IMR-90 (cell line): Measurements from ENCODE around the gene MTHFD2. TPM values are rescaled to one million over a fixed set of nuclear protein-coding genes. Genes with fewer than 3 reads are reported as not detected.

Experiments
- ATAC-seq: fragments of 200-7000 bp; cut with Tn5 transposase; 2 replicates; pipeline ENCODE4 v1.9.1; 2020; ENCODE audit warnings: low read depth, mild to moderate bottlenecking, moderate library complexity
- BruUV-seq: library from RNA; stranded (reverse); fragments of 400-500 nt; replicated peaks from 2 replicates; lab custom pipeline; 2021; lab: Mats Ljungman, UMichigan
- CTCF ChIA-PET: fragments of 300-600 bp; formaldehyde crosslinking; extraction: SDS; loops from one replicate; lab custom pipeline; 2021; ENCODE audit warnings: antibody characterized with exemption; lab: Yijun Ruan, JAX
- POLR2A ChIA-PET: fragments of 300-600 bp; sonication (Branson Sonifier 250); formaldehyde crosslinking; loops from one replicate; lab custom pipeline; 2022; ENCODE audit warnings: antibody characterized with exemption; ENCODE audit not compliant: unreplicated experiment; lab: Charles Lee
- DNase-seq: peaks from one replicate; pipeline ENCODE4 v3.0.0; 2013
- H2AFZ ChIP-seq: replicated peaks from 2 replicates; pipeline ENCODE3; 2013; ENCODE audit warnings: low read length, mild to moderate bottlenecking; ENCODE audit not compliant: poor library complexity
- H2AK5ac ChIP-seq: 2 replicates; pipeline ENCODE4 v1.6.1; 2013; ENCODE audit warnings: low read depth, low read length, inconsistent platforms
- H2AK9ac ChIP-seq: replicated peaks from 2 replicates; pipeline ENCODE3; 2013; ENCODE audit warnings: mild to moderate bottlenecking, low read depth, low read length, moderate library complexity; ENCODE audit not compliant: poor library complexity
- H2BK120ac ChIP-seq: 2 replicates; pipeline ENCODE4 v1.6.1; 2013; ENCODE audit warnings: low read depth, low read length, inconsistent platforms
- H2BK15ac ChIP-seq: 3 replicates; pipeline ENCODE4 v1.6.1; 2013; ENCODE audit warnings: low read depth, low read length, inconsistent platforms
- H2BK20ac ChIP-seq: 2 replicates; pipeline ENCODE4 v1.6.1; 2013; ENCODE audit warnings: low read depth, mild to moderate bottlenecking, inconsistent platforms, low read length, moderate library complexity
- H2BK5ac ChIP-seq: 2 replicates; pipeline ENCODE4 v1.6.1; 2013; ENCODE audit warnings: mild to moderate bottlenecking, low read depth, low read length, inconsistent platforms; ENCODE audit not compliant: poor library complexity, severe bottlenecking
- H3K14ac ChIP-seq: replicated peaks from 2 replicates; pipeline ENCODE4 v1.6.1; 2013; ENCODE audit warnings: low read depth, low read length, inconsistent platforms
- H3K18ac ChIP-seq: 2 replicates; pipeline ENCODE4 v1.6.1; 2013; ENCODE audit warnings: low read depth, low read length, control low read depth
- H3K23ac ChIP-seq: 2 replicates; pipeline ENCODE4 v1.6.1; 2013; ENCODE audit warnings: low read depth, low read length, inconsistent platforms
- H3K27ac ChIP-seq: 2 replicates; pipeline ENCODE4 v1.5.1; 2013; ENCODE audit warnings: mild to moderate bottlenecking, control low read depth, low read length; ENCODE audit not compliant: insufficient read depth
- H3K27me3 ChIP-seq: 2 replicates; pipeline ENCODE4 v1.6.1; 2013; ENCODE audit warnings: low read length; ENCODE audit not compliant: control insufficient read depth, insufficient read depth
- H3K36me3 ChIP-seq: 2 replicates; pipeline ENCODE4 v1.6.1; 2013; ENCODE audit warnings: low read length, mixed read lengths; ENCODE audit not compliant: control insufficient read depth, insufficient read depth
- H3K4ac ChIP-seq: 2 replicates; pipeline ENCODE4 v1.6.1; 2013; ENCODE audit warnings: low read depth, low read length, inconsistent platforms
- H3K4me1 ChIP-seq: 2 replicates; pipeline ENCODE4 v1.6.1; 2013; ENCODE audit warnings: low read length, mixed read lengths; ENCODE audit not compliant: control insufficient read depth, insufficient read depth
- H3K4me2 ChIP-seq: 2 replicates; pipeline ENCODE4 v1.6.1; 2013; ENCODE audit warnings: low read depth, mild to moderate bottlenecking, control low read depth, low read length, moderate library complexity
- H3K4me3 ChIP-seq: 2 replicates; pipeline ENCODE4 v1.5.1; 2013; ENCODE audit warnings: low read depth, mild to moderate bottlenecking, control low read depth, low read length, moderate library complexity; ENCODE audit not compliant: insufficient read depth
- H3K56ac ChIP-seq: 2 replicates; pipeline ENCODE4 v1.6.1; 2013; ENCODE audit warnings: low read length, inconsistent platforms; ENCODE audit not compliant: insufficient read depth; ENCODE audit errors: extremely low read depth
- H3K79me1 ChIP-seq, 2 experiments: 2 replicates each; pipeline ENCODE4 v1.6.1; 2013; ENCODE audit warnings: low read length in 2 of 2, inconsistent platforms in 1 of 2, low read depth in 1 of 2
- H3K9ac ChIP-seq: 2 replicates; pipeline ENCODE4 v1.6.1; 2013; ENCODE audit warnings: low read depth, low read length, control low read depth
- H3K9me1 ChIP-seq: 2 replicates; pipeline ENCODE4 v1.6.1; 2013; ENCODE audit warnings: low read length, inconsistent platforms; ENCODE audit not compliant: insufficient read depth
- H3K9me3 ChIP-seq: 2 replicates; pipeline ENCODE4 v1.6.1; 2013; ENCODE audit warnings: low read length; ENCODE audit not compliant: control insufficient read depth, insufficient read depth
- H4K20me1 ChIP-seq: 2 replicates; pipeline ENCODE4 v1.6.1; 2013; ENCODE audit warnings: low read length, inconsistent platforms; ENCODE audit not compliant: insufficient read depth
- H4K5ac ChIP-seq: 2 replicates; pipeline ENCODE4 v1.6.1; 2013; ENCODE audit warnings: mild to moderate bottlenecking, low read depth, low read length, control low read depth
- H4K8ac ChIP-seq, 2 experiments: 2 replicates each; pipeline ENCODE4 v1.6.1; 2013; ENCODE audit warnings: low read depth in 2 of 2, low read length in 2 of 2, control low read depth in 1 of 2, inconsistent platforms in 1 of 2
- H4K91ac ChIP-seq: 2 replicates; pipeline ENCODE4 v1.6.1; 2013; ENCODE audit warnings: low read depth, low read length, inconsistent platforms; ENCODE audit not compliant: insufficient read depth
- CTCF ChIP-seq: conservative IDR thresholded peaks from 2 replicates; pipeline ENCODE4 v1.5.1; 2012; ENCODE audit warnings: mild to moderate bottlenecking, low read depth, low read length, improper control_type of control experiment
- FOS ChIP-seq: fragments of 150-350 bp; IDR thresholded peaks from 2 replicates; pipeline ENCODE4 v1.6.1; 2016; ENCODE audit warnings: low read depth, low read length
- POLR2A ChIP-seq: IDR thresholded peaks from 2 replicates; pipeline ENCODE4 v1.6.1; 2012; ENCODE audit warnings: mild to moderate bottlenecking, low read depth, low read length
- WGBS, 2 experiments: methylation state at CpG; one replicate each; pipeline versions ENCODE4 v1.1.5 to v1.1.7; 2013; ENCODE audit warnings: missing lambda C conversion rate in 2 of 2; ENCODE audit not compliant: insufficient read length in 1 of 2; ENCODE audit errors: extremely low coverage in 2 of 2; 5-methylcytosine and 5-hydroxymethylcytosine counted together
- dilution Hi-C: fragments of 300-500 bp; cut with HindIII; formaldehyde crosslinking; loops from one replicate; pipeline ENCODE4 v1.14.3; 2018; ENCODE audit warnings: low sequenced_read_pairs; ENCODE audit not compliant: unreplicated experiment
- in situ Hi-C: fragments of 300-500 bp; cut with MboI; formaldehyde crosslinking; loops from 3 replicates; pipeline ENCODE4 v1.14.3; 2019; ENCODE audit warnings: low sequenced_read_pairs, inconsistent platforms, mixed read lengths
- intact Hi-C: fragments of 100-400 bp; cut with micrococcal nuclease; formaldehyde crosslinking; loops from 2 replicates; pipeline ENCODE4 v1.10.0; 2022
- polyA plus RNA-seq, 3 experiments: library from polyadenylated mRNA; depleted of rRNA; stranded (reverse); fragments of >200 nt; gene quantifications; 2 replicates each; pipeline ENCODE4 v1.2.3, GENCODE V29; 2012; ENCODE audit warnings: low replicate concordance in 1 of 3
- total RNA-seq: library from RNA; depleted of rRNA; stranded (reverse); fragments of >200 nt; gene quantifications from 2 replicates; pipeline ENCODE4 v1.2.3, GENCODE V29; 2012

MTHFD2 gene
- total and polyA plus RNA-seq, 2 of the 4 experiments (the other 2 are of a cell fraction) = 66.8 to 122 TPM

DNA sequence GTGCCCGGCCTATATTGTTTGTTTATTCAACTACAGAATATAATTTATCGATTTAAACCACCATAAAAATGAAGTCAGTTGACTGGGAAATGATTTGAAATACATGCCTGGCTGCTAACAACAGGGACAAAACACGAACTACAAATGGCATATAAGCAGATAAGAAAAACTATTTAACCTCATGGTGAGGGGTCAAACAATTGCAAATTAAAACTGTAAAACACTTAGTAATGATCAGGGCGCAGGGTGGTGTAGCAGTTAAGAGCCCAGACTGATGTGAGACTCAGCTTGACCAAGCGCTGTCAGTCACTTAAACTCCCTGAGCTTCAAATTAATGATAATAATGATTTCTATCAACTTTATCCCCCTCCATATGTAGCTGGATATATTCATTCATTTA lies 6.7 kb downstream of the MTHFD2 start:
- Histone ChIP-seq H3K23ac (0 out of 2 replicates have a peak overlapping the region, but pooled peaks have one; percentile 38), H3K56ac (no peak overlapping the region), H2AFZ (no peak overlapping the region), H3K36me3 (peaks cover 28% of the 10 kb centered on the region), H3K4me3 (no peak overlapping the region), H2BK120ac (no peak overlapping the region), H2BK5ac (no peak overlapping the region), H4K5ac (no peak overlapping the region), H3K4me1 (peaks cover 10% of the 10 kb centered on the region), H3K27ac (no peak overlapping the region), H3K4me2 (no peak overlapping the region), H3K27me3 (no peaks in the 10 kb centered on the region), H2BK20ac (no peak overlapping the region), H4K91ac (no peak overlapping the region), H2AK9ac (no peak overlapping the region), H3K79me1 (peaks cover 19 to 77% of the 10 kb centered on the region in 2 experiments), H2BK15ac (no peak overlapping the region), H3K9ac (no peak overlapping the region), H3K14ac (no peak overlapping the region), H2AK5ac (no peak overlapping the region), H3K9me1 (peaks cover 32% of the 10 kb centered on the region), H3K4ac (no peak overlapping the region), H3K9me3 (no peaks in the 10 kb centered on the region), H4K8ac (no peak overlapping the region), H4K20me1 (peaks cover 90% of the 10 kb centered on the region), H3K18ac (no peak overlapping the region)
- dilution Hi-C loops = no loop called here
- DNase-seq (no peak), ATAC-seq (no peak)
- intact Hi-C loops = no loop called here
- TF ChIP-seq POLR2A = no peak
- no peak for TF ChIP-seq CTCF
- TF ChIP-seq FOS = no peak
- in situ Hi-C loops = no loop called here
- WGBS, 2 experiments = no CpG with 5 or more reads among the region's 5 CpGs
- POLR2A ChIA-PET = no interaction called here
- BruUV-seq = no TSS peak
- CTCF ChIA-PET = no interaction called here
